PFSK-1 (cell line): ENCODE measurements around the gene CACNA2D2.

Experiments
- FOXP2 ChIP-seq: optimal IDR thresholded peaks from 2 replicates; pipeline ENCODE3; 2011; ENCODE audit warnings: borderline replicate concordance, control low read depth, inconsistent platforms; ENCODE audit not compliant: insufficient read depth; ENCODE audit errors: extremely low read length, extremely low read depth
- POLR2AphosphoS5 ChIP-seq: IDR thresholded peaks from 2 replicates; pipeline ENCODE4 v1.6.1; 2012; ENCODE audit warnings: low read depth, mild to moderate bottlenecking, control low read depth, low read length, moderate library complexity
- SIN3A ChIP-seq: IDR thresholded peaks from 2 replicates; pipeline ENCODE4 v1.6.1; 2012; ENCODE audit warnings: mild to moderate bottlenecking, low read length, moderate library complexity, borderline replicate concordance; ENCODE audit not compliant: insufficient read depth
- TAF1 ChIP-seq: IDR thresholded peaks from 2 replicates; pipeline ENCODE4 v1.6.1; 2012; ENCODE audit warnings: low read length, control low read depth, borderline replicate concordance; ENCODE audit not compliant: insufficient read depth
- TF ChIP-seq, protein P1 (sequence below), 2 experiments: IDR thresholded peaks; 2 replicates each; pipeline versions ENCODE4 v1.6.1 to v1.8.0; 2011 to 2012; ENCODE audit warnings: low read depth in 2 of 2, low read length in 2 of 2, control low read depth in 1 of 2, inconsistent platforms in 1 of 2, mild to moderate bottlenecking in 1 of 2, moderate library complexity in 1 of 2; ENCODE audit not compliant: insufficient read depth in 1 of 2

CACNA2D2 gene

DNA sequence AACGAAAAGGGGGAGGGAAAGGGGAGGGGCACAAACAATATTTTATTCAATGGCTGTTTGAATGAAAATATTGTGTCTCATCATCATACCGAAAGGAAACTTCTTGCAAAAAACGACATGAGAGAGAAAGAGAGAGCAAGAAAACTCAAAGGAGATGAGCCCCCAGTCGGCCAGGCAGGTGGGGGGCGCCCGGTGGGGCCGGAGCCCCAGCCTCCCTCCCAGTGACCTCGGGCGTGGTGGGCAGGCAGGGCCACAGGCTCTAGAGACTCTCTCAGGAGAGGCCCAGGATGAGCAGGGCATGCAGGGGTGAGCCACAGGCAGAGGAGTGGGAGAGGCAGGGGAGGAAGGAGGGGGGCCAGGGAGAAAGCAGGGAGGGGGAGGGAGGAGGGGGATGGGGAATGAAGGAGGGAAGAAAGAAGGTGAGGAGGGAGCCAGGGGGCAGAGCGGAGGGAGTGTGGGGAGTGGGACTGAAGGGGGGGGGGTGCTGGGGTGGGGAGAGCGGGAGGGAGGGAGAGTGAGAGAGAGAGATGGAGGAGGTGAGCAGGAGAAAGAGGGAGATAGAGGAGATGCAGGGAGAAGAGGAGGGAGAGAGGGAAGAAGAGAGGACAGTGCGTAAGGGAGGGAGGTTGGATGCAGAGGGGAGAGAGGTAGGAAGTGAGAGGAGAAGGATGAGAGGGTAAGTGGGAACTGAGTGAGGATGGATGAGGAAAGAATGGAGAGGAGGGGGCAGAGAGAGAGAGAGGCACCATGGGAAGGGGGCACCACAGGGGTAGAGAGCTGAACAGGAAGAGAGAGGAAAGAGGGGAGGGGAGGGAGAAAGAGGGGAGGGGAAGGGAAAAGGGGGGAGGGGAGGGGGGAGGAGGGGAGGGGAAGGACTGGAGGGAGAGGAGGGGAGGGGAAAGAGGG lies 130.0 kb downstream of the CACNA2D2 start:
- no peak for TF ChIP-seq TAF1
- TF ChIP-seq FOXP2, result no peak
- TF ChIP-seq SIN3A, result no peak
- TF ChIP-seq POLR2AphosphoS5, result no peak
- TF ChIP-seq, protein P1, sequence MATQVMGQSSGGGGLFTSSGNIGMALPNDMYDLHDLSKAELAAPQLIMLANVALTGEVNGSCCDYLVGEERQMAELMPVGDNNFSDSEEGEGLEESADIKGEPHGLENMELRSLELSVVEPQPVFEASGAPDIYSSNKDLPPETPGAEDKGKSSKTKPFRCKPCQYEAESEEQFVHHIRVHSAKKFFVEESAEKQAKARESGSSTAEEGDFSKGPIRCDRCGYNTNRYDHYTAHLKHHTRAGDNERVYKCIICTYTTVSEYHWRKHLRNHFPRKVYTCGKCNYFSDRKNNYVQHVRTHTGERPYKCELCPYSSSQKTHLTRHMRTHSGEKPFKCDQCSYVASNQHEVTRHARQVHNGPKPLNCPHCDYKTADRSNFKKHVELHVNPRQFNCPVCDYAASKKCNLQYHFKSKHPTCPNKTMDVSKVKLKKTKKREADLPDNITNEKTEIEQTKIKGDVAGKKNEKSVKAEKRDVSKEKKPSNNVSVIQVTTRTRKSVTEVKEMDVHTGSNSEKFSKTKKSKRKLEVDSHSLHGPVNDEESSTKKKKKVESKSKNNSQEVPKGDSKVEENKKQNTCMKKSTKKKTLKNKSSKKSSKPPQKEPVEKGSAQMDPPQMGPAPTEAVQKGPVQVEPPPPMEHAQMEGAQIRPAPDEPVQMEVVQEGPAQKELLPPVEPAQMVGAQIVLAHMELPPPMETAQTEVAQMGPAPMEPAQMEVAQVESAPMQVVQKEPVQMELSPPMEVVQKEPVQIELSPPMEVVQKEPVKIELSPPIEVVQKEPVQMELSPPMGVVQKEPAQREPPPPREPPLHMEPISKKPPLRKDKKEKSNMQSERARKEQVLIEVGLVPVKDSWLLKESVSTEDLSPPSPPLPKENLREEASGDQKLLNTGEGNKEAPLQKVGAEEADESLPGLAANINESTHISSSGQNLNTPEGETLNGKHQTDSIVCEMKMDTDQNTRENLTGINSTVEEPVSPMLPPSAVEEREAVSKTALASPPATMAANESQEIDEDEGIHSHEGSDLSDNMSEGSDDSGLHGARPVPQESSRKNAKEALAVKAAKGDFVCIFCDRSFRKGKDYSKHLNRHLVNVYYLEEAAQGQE (IDR thresholded peaks at IDR 0.05; ENCODE audit: insufficient read depth in 1 of 2, low read depth in 2 of 2, low read length in 2 of 2), result no peak

DNA sequence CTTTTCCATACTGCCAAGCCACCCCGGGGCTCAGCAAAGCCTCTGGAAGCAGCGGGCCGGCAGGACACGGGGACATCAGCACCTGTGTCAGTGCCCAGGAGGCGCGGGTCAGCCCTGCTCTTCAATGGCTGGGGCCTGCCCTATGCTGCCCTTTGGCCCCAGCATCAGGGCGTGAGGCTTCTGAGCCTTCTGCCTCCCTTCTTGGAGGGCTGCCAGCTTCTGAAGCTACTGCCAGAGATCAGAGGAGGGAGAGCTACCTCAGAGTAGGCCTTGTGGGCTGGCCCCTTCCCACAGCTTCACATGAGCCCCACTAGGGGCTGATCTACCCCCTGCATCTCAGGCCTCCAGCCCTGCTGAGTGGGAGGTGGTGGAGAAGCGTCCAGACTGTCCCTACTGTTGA lies 131.1 kb downstream of the CACNA2D2 start:
- no peak for TF ChIP-seq POLR2AphosphoS5
- no peak for TF ChIP-seq SIN3A
- no peak for TF ChIP-seq FOXP2
- no peak for TF ChIP-seq TAF1
- TF ChIP-seq, protein P1 (IDR thresholded peaks at IDR 0.05; ENCODE audit: insufficient read depth in 1 of 2, low read depth in 2 of 2, low read length in 2 of 2), result no peak

DNA sequence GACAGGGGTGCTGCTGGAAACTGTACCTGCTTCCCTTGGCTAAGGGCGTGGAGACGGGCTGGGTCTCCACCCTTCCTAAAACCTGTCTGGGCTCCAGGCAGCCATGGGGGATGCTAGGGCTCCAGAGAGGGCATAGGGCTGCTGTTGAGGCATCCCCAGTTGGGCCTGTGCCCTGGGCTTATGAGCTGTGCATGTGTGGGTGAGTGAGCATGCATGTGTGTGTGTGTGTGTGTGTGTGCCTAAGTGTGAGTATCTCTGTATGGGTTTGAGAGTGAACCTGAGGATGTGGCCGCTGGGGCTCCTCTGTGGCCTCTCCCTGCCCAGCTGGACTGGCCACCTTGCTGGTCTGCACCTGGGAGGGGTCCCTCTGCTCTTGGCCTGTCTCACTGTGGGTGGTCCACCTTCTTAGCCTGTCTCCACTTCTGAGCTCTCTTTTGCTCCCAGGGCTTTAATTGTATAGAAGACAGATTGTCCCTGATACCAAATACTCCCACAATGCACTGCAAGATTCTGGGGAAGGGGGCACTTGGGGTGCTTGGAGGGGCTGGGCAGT lies 132.2 kb downstream of the CACNA2D2 start:
- TF ChIP-seq, protein P1 (IDR thresholded peaks at IDR 0.05; ENCODE audit: insufficient read depth in 1 of 2, low read depth in 2 of 2, low read length in 2 of 2), result no peak
- TF ChIP-seq FOXP2, result no peak
- TF ChIP-seq POLR2AphosphoS5, result no peak
- no peak for TF ChIP-seq SIN3A
- no peak for TF ChIP-seq TAF1

DNA sequence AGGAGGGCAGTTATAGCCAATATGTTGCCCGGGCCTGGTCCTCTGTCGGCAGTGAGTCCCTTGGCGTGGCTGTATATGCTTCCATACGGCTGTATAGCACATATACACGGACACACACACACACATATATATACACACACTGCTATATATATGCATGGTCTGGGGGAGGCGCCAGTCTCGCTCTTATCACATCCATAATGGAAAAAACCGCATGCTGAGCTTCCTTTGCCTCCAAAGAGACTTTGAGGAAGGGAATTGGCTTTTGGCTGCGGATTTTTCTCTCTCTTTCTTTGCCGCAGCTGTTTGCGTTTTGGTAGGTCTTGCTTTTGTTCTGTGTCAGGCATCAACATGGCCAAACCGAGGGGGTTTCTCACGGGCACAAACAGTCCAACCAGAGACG lies 132.8 kb downstream of the CACNA2D2 start:
- TF ChIP-seq TAF1, result no peak
- no peak for TF ChIP-seq POLR2AphosphoS5
- no peak for TF ChIP-seq FOXP2
- TF ChIP-seq, protein P1 (IDR thresholded peaks at IDR 0.05; ENCODE audit: insufficient read depth in 1 of 2, low read depth in 2 of 2, low read length in 2 of 2), result no peak
- TF ChIP-seq SIN3A, result no peak
